Femur (tissue), 1 donor: ENCODE results near the gene ACVRL1.

Experiments
- DNase-seq: peaks from one replicate; pipeline ENCODE4 v3.0.0-alpha.2; 2017

Gene ACVRL1

GRCh38 chr12:51944608-51945233 lies 37.4 kb downstream of the ACVRL1 start:
- DNase-seq: no peak

DNA sequence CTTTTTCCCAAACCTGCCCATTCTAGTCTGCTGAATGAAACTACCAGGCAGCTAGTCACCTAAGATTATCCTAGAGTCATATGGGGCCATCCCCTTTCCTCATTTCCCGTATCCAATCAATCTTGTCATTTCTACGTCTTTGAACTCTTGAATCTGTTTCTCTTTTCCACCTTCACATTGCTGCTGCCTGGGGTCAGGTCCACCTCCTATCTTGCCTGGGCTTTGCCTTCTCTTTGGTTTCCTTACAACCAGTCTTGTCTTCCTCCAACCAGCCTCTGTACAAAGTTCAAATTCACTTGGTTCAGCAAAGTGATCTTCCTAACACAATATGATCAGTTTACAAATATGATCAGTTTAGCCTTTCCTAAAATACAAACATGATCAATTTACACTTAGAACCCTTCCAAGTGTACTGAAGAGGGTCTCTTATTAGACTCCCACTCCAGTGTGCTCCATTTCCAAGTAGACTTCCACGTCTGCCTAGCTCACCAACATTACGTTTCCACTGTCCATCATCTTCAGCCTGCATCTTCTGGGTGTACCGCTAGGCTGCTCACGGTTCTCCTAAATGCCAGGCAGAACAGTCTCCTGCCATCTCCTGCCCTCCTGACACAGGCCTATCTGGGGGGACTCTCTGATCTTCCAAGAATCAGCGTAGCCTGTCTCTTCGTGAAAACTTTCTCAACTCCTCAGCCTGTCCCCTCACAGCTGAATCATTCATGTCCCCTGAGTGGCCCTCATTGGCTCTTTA lies 40.1 kb downstream of the ACVRL1 start:
- no peak for DNase-seq

- DNase-seq: no peak
Measured at GRCh38 chr12:51948066-51948465, 40.8 kb downstream of the ACVRL1 start.

GRCh38 chr12:51949342-51950030 lies 42.2 kb downstream of the ACVRL1 start:
- no peak for DNase-seq

- DNase-seq: no peak
Measured at GRCh38 chr12:51950682-51951198, 43.4 kb downstream of the ACVRL1 start.

DNA sequence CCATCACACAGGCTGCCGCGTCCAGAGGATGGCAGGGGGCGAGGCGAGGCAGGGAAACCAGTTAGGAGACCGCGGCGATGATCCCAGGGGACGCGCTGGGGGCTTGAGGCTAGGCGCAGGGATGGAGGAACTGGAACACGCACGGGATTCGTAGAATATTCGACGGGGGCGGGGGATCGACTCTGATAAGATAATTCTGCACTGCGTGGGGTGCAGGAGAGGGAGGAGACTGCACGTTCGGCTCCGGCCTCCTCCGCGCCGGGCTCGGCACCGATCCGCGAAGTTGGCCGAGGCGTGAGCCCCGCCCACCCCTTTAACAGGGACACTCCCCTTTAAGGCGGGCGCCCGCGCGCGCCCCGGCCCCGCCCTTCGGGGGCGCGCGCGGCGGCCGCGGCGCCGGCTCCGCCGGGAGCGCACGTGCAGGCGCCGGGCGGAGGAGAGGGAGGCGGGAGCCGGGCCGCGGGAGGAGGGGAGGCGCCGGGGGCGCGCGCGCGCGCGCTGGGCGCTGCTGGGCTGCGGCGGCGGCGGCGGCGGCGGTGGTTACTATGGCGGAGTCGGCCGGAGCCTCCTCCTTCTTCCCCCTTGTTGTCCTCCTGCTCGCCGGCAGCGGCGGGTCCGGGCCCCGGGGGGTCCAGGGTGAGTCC lies 44.0 kb downstream of the ACVRL1 start, which contains the start of gene ACVR1B:
ACVR1B (plus strand) TSS at position 501 of the 644 bp plus-strand sequence; CDS start at position 546, 45 bp downstream.
- peak; percentile 91 for DNase-seq

DNA sequence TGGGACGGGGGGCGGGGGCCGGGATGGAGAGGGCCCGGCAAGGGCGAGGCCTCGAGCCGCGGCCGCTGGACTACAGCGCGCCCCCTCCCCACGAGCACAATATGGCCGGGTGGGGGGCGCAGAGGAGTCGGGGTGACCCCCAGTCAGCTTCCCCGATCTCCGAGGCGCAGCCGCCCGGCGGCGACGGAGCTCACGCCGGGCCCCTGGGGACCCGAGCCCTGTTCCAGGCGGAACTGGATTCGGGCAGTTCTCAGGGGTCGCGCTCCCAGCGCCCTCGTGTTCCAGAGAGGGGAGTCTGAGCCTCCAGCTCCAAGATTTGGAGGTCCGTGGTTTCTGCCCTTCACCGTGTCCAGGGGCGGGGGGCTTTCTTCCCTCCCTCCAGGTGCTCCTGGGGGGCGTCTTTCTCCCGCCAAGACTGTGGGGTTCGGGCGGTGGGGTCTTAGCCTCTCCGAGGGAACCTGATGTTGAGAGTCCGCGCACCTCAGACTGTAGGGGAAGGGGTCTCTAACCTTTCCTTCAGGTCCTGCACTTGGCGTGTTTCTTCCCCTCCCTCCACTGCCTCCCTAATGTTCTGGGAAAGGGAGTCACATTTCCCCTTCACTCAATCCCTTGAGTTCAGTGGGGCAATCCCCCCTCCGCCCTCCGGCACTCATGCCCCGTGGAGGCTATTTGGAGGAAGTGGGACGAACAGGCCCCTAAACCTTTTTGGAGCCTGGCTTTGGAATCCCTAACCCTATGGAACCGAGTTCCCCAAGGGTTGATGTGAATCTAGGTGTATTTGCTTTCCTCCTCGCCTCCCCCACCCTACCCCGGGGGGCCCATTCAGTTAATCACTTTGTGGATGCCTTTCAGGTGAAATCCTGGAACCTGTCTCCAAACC lies 44.8 kb downstream of the ACVRL1 start:
- DNase-seq: peak; percentile 58

DNA sequence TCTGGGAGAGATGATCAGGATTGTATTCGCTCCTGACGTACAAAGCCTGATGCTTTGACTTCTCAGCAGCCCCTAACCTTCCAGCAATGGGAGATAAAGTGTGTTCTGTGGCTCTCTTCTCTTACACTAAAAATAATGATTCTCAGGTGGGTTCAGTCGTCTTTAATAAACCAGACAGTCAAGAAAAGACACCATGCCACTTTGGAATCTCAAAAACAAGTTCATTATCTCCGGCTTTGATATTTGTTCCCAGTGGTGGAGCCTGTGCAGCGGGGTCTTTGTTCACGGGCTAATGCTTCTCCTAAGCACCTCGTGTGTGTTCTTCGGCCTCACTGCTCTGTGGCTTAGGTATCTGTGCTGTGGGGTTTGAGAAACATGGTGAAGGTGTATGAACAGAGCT lies 45.8 kb downstream of the ACVRL1 start:
- no peak for DNase-seq

DNA sequence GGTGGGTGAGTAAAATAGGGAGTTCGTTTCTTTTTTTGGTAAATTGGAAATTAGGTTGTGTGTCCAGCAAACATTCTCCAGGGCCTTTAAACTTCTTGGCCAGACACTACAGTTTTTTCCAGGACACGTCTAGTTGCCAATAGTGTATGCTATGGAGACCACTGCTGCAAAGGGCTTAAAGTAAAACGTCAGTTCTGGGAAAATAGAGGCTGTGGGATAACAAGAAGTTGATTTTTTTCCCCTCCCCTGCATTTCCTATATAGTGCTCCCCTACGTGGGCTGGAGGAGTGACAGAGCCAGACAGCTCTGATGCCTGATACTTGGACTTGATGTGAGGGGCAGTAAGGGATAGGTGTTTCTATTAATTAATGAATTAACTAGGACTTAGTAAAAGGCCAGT lies 46.6 kb downstream of the ACVRL1 start:
- DNase-seq: peak; percentile 40

GRCh38 chr12:51954561-51955361 lies 47.5 kb downstream of the ACVRL1 start:
- no peak for DNase-seq

- no peak for DNase-seq
Measured at GRCh38 chr12:51955702-51956101, 48.4 kb downstream of the ACVRL1 start.

DNA sequence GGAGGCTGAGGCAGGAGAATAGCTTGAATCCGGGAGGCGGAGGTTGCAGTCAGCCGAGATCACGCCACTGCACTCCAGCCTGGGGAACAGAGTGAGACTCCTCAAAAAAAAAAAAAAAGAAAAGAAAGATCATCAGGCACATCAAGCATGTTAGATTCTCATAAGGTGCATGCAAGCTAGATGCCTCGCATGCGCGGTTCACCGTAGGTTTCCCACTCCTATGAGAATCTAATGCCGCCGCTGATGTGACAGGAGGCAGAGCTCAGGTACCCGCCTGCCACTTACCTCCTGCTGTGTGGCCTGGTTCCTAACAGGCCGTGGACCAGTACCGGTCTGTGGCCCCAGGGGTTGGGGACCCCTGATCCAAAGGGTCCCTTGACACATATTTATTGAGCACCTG lies 51.2 kb downstream of the ACVRL1 start:
- no peak for DNase-seq

DNA sequence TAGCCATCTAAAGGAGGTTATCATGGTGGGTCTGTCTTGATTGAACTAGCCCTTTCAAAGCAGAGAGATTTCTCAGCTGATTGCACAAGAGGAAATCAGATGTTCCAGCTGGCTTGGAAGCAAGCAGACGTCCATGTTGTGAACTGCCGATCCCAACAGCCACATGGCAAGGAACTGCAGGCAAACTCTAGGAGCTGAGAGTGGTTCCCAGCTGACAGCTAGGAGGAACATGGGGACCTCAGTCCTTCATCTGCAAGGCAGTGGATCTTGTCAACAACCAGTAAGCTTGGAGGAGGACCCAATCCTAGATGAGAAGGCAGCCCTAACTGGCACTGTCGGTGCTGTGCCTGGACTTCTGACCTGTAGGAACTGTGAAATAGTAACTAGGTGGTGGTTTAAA lies 51.9 kb downstream of the ACVRL1 start:
- DNase-seq: no peak

DNA sequence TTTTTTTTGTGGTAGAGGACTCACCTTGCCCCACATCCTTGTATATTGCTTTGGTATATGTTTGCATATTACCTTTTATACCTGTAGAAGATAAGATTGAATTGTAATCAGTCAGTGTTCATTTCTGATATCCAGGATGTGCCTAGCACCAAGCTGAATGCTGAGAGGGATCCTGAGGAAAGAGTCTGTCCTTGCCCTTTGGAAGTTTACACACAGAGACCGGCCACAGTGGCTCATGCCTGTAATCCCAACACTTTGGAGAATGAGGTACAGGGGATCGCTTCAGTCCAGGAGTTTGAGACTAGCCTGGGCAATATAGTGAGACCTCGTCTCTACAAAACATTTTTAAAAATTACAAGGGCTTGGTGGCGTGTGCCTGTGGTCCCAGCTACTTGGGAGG lies 52.6 kb downstream of the ACVRL1 start:
- DNase-seq: no peak

DNA sequence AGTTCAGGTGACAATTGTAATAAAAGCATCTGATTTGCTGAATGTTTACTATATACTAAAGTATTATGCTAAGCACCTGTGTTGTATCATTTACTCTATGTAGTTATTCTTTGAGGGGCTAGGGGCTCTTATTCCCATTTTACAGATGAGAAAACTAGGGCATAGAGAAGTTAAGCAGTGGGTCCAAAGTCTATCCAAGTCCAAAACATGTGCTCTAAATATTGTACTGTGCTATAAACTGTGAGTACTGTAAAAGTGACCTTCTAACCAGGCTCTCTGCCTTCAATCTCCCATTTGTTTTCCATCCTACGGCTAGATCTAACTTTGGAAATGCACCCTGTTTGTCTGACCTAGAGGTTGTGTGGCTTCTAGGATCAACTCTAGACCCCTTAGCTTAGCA lies 53.2 kb downstream of the ACVRL1 start:
- no peak for DNase-seq

- DNase-seq: no peak
Measured at GRCh38 chr12:51960890-51961289, 53.6 kb downstream of the ACVRL1 start.

- DNase-seq: no peak
Measured at GRCh38 chr12:51961834-51962233, 54.5 kb downstream of the ACVRL1 start.

GRCh38 chr12:51962737-51963136 lies 55.4 kb downstream of the ACVRL1 start:
- no peak for DNase-seq

DNA sequence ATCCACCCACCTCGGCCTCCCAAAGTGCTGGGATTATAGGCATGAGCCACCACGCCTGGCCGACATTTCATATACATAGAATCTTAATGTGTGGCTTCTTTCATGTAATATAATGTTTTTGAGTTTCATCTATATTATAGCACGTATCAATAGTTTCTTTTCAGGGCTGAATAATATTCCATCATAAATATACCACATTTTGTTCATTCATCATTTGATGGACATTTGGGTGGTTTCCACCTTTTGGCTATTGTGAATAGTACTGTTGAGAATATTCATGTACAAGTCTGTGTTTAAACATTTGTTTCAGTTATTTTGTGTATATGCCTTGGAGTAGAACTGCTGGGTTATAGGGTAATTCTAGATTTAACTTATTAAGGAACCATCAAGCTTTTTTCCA lies 56.2 kb downstream of the ACVRL1 start:
- DNase-seq: no peak

DNA sequence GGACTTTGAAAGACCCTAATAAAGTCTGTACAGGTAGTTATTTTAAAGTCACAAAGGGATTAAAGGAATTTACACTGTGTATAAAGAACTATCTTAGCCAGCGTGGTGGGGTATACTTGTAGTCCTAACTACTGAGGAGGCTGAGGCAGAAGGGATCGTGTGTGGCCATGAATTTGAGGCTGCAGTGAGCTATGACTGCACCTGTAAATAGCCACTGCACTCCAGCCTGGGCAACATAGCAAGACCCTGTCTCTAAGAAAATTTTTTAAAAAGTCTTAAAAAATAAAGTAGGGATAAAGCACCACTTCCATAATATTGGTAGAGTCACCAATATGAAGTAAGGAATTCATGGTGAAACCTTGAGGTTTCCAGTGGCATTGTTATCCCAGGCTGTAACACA lies 62.3 kb downstream of the ACVRL1 start:
- DNase-seq: no peak

- DNase-seq: no peak
Measured at GRCh38 chr12:51970904-51971646, 63.8 kb downstream of the ACVRL1 start.
